GM18498 (cell line): ENCODE measurements around the gene FOXO3.

Source experiments
- ATAC-seq: cut with Tn5 transposase; IDR thresholded peaks from one replicate; pipeline ENCODE4 v1.9.1; 2021; ENCODE audit warnings: mild to moderate bottlenecking, moderate library complexity; ENCODE audit not compliant: unreplicated experiment

Gene FOXO3

GRCh38 chr6:108594151-108594550 is 33.4 kb downstream of the FOXO3 start:
- no peak for ATAC-seq

DNA sequence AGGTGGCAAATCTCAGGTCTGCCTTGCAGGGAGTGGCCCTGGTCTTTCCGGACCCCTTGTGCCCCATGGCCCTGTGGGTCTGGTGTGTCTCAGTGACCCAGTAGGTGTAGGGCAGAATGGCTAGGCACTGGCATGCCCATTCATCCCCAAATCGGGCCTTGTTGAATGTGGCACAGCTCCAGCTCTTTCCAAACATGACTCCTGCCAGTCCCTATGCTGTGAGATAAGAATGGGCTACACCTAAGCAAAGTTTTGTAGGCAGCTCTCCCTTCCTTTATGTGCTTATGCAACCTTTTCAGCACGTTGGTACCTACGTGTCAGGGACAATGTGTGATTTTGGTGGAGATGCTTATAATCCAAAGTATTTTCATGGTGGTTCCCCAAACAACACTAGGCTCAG is 33.9 kb downstream of the FOXO3 start:
- no peak for ATAC-seq

GRCh38 chr6:108596956-108597355 is 36.2 kb downstream of the FOXO3 start:
- no peak for ATAC-seq

GRCh38 chr6:108597572-108598304 is 37.0 kb downstream of the FOXO3 start:
- ATAC-seq: no peak

- peak; percentile 68 for ATAC-seq
Measured at GRCh38 chr6:108598305-108598863, 37.7 kb downstream of the FOXO3 start.

DNA sequence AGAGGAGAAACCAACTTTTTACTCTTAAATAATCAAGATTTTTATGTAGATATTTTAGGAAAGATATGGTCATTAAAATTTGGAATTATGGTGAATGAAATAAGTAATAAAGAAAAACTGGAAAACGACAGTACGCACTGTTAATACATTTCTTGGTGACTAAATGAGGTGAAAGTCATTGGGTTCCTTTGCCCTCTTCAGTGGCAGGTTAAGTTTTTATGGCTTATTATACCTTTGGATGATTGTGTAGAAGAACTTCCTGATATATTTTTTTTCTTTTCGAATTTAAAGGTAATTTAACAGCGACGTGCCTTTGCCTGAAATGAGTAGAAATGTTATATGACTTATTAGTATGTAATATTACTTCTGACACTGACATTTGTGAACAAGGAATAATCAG is 43.4 kb downstream of the FOXO3 start:
- no peak for ATAC-seq

- no peak for ATAC-seq
Measured at GRCh38 chr6:108606250-108606690, 45.6 kb downstream of the FOXO3 start.

GRCh38 chr6:108608453-108609275 is 47.9 kb downstream of the FOXO3 start:
- no peak for ATAC-seq

DNA sequence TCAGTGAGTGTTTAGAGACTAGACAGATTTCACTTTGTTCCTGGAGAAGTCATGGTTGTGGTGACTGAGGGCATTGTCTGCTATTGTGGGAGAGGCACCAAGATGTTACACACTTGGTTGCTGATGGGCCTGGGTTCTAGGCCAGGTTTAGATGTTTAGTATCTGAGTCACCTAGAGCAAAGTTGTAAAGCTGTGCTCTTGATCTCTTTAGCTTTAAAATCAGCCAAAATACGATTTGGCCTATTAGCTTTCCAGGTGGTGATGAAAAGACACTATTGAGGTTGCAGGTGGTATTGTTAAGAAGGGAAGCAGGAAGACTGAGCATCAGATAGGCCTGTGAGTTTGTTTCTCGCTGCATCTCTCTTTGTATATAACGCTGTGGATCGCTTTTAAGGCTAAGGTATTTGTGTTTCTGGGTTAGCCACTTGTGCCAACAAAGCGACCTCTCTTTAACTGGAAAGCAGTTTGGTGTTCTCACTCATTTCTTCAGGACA is 48.6 kb downstream of the FOXO3 start:
- ATAC-seq: no peak

DNA sequence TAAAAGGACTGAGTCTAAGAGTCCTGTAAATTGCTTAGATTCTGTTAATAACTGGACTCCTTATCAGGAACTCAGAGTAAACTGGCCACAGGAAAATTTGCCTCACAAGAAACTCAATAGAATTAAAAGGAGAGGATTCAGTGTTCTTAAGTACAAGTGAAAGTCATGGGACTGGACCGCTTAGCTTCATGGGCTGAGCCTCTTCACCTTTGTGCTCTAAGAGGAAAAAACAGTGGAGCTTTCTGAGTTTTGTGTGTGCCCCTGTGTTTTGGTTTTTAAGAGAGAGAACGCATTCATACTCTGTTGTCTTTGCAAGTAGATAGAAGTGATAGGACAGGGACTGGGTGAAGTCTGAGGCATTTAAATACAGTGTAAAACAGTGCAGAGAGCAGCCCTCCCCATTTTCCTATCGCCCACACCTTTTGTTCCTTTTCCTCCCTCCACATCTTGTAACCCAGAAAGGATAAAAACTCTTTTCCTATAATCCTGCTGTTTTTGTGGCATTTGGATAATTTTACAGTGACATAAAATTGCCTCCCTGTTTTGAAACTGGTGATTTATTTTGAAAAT is 49.6 kb downstream of the FOXO3 start:
- no peak for ATAC-seq

DNA sequence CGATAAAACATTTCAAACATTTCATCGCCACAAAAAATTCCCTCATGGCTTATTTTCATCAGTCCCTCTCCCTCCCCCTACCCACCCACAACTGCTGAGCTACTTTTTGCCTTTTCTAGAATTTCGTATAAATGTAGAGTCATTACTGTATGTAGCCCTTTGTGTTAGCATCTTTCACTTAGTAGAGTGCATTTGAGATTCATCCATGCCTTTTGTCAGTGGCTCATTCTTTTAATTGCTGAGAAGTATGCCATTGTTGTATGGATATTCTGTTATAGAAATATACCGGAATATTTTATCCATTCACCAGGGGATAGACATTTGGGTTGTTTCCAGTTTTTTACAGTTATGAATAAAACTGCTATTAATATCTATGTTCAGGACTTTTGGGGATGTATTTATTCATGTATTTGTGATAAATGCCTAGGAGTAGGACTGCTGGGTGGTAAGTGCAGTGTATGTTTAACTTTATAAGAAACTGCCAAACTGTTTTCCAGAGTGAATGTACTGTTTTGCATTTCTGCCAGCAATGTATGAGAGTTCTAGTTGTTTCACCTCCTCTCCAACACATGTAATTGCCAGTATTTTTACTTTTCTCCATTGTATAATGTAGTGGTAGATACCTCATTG is 50.4 kb downstream of the FOXO3 start:
- ATAC-seq: no peak

DNA sequence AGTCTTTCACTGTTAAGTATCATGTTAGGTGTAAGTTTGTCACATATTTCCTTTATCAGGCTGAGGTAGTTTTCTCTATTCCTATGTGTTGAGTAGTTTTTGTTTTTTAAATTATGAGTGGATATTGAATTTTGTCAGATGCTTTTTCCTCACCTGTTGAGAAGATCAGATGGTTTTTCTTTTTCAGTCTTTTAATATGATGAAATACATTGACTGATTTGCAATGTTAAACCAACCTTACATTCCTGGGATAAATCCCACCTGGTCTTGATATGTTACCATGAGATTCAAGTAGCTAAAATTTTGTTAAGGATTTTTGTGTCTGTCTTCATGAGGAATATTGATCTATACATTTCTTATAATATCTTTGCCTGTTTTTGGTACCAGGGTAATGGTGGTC is 52.1 kb downstream of the FOXO3 start:
- no peak for ATAC-seq

GRCh38 chr6:108616544-108616943 is 55.8 kb downstream of the FOXO3 start:
- ATAC-seq: no peak

GRCh38 chr6:108616973-108617372 is 56.3 kb downstream of the FOXO3 start:
- ATAC-seq: no peak

DNA sequence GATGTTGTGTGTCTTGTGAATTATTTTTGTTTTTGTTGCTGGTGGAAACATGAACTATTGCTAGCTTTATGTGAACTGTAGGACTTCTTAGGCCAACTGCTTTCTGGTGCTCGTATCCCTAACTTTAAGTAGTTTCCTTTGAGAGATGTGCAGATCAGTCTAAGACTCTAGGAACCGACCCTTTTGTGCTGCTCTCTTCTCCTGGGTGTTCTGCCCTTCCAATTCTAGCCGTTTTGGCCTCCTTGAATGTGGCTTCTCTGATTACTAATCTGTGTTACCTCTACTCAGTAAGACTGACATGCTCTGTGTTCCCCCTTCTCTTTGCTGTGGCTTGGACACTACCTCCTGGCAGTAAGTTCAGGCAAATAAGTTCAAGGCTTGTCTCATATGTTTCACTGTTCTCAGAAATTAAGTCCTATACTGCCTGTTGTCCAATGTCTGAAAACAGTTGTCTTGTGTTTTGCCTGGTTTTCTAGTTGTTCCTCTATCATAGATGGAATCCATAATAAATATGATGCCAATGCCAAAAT is 58.0 kb downstream of the FOXO3 start:
- no peak for ATAC-seq

- no peak for ATAC-seq
Measured at GRCh38 chr6:108619431-108620197, 58.9 kb downstream of the FOXO3 start.

DNA sequence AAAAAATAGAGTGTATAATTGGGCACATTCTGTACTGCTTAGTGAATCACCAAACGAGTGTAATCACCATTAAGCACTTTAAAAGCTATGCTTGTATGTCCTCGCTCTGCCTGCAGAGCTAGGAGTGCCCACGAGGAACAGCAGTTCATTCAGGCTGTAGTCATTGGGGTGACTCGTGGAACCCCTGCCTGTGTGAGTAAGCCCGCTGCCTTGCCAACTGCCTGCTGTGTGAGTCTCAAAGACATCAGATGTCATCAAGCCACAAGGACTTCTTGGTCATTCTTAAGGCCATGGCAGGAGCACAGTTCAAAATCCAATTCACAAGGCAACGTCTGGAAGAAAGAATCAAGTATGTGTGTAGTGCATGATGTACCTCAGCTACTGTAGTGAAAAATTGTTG is 60.4 kb downstream of the FOXO3 start:
- ATAC-seq: no peak

GRCh38 chr6:108622641-108623298 is 62.1 kb downstream of the FOXO3 start:
- no peak for ATAC-seq

DNA sequence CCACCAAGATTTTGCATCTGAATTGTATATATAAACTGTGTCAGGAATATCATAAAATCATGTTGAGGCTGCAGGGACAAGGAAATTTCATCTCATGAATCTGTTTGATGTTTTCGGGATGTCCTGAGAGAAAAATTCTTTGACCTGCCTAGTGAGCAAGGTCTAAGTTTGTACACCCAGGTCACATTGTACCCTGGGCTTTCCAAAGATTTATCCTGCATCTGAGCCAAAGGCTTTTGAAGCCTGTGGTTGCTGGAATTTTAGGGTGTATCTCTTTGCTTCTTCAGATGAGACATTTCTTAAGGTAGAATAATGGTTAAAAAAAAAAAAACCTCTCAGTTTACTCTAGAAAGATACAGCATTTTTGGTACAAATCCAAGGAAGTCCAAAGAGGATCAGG is 63.3 kb downstream of the FOXO3 start:
- ATAC-seq: no peak
